ENCODE measurements around the gene TPK1. TPM values are rescaled to one million over a fixed set of nuclear protein-coding genes. Genes with fewer than 3 reads are reported as not detected.
"Not testable (repeated sequence)": the region's sequence is repeated elsewhere in the genome, so short reads cannot be mapped to it uniquely, and the experiment has no call there.

Gene TPK1
- total RNA-seq, 1 donor from 2014 or later = 7.6 TPM

DNA sequence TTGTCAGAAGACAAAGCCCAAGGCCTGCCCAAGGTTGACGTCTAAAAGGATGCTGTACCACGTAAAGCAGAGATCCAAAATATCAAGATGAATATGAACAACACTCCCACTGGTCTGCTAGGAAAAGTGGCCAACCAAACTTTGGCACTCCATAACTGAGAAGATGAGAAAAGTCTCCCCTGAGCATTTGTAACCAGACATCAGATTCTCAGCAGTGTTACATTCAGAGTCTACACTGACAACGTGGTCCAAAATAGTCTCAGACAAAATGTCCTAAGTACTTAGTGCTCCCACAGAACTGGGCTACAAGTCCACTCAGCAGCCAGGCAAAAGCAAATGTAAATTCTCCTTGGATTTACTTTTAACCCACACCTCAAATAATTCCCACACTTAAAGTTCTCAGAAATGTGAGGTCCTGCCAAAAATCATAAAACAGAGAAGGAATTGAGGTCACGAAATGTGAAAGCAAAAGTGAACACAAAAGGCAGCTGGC is 247.2 kb downstream of the TPK1 start:
- Histone ChIP-seq H3K27ac (no peak overlapping the region), H3K4me1 (no peaks in the 10 kb centered on the region), H3K36me3 (no peaks in the 10 kb centered on the region), H3K27me3 (no peaks in the 10 kb centered on the region), H3K9me3 (no peaks in the 10 kb centered on the region), H3K4me3 (no peak overlapping the region)
- DNase-seq (no peak), ATAC-seq (no peak)
- TF ChIP-seq CTCF (IDR thresholded peaks at IDR 0.05) = no peak
- intact Hi-C loops (cut with DNase I) = no loop called here

DNA sequence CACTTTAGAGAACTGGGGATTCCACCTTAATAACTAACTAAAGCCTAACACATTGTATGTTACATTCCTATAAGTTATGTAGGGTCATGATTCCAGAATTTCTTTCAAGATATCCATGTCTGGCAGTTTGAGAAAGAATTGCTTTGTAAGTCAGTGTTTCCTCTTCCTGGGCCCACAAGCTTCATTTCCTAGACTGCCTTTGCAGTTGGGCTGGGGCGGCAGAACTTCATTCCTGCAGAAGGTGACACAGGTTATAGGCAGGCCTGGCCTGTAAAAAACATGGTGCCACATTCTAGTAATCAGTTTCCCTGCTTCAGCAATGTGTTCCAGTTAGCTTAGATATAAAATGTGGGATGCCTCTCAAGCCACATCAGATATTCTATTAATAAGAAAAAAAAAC is 248.2 kb downstream of the TPK1 start:
- Histone ChIP-seq H3K9me3 (no peaks in the 10 kb centered on the region), H3K4me3 (no peak overlapping the region), H3K36me3 (no peaks in the 10 kb centered on the region), H3K27ac (no peak overlapping the region), H3K4me1 (no peaks in the 10 kb centered on the region), H3K27me3 (no peaks in the 10 kb centered on the region)
- no peak for TF ChIP-seq CTCF (IDR thresholded peaks at IDR 0.05)
- intact Hi-C loops (cut with DNase I) = no loop called here
- no peak for ATAC-seq
- DNase-seq = no peak

GRCh38 chr7:144584726-144585125 is 251.1 kb downstream of the TPK1 start:
- TF ChIP-seq CTCF (IDR thresholded peaks at IDR 0.05) = no peak
- DNase-seq = no peak
- Histone ChIP-seq H3K9me3 (no peaks in the 10 kb centered on the region), H3K27ac (no peak overlapping the region), H3K4me3 (no peak overlapping the region), H3K4me1 (no peaks in the 10 kb centered on the region), H3K36me3 (no peaks in the 10 kb centered on the region), H3K27me3 (no peaks in the 10 kb centered on the region)
- no peak for ATAC-seq
- intact Hi-C loops (cut with DNase I) = no loop called here

- ATAC-seq (no peak), DNase-seq (no peak)
- TF ChIP-seq CTCF (IDR thresholded peaks at IDR 0.05) = no peak
- no peaks in the 10 kb centered on the region for H3K4me1 ChIP-seq
- intact Hi-C loops (cut with DNase I) = no loop called here
- no peaks in the 10 kb centered on the region for H3K27me3 ChIP-seq
- H3K36me3 ChIP-seq = no peaks in the 10 kb centered on the region
- H3K9me3 ChIP-seq = no peaks in the 10 kb centered on the region
- H3K27ac ChIP-seq = no peak overlapping the region
- H3K4me3 ChIP-seq = no peak overlapping the region
Measured at GRCh38 chr7:144579687-144580086, 256.2 kb downstream of the TPK1 start.

- no peak for TF ChIP-seq CTCF (IDR thresholded peaks at IDR 0.05)
- no peak for DNase-seq
- ATAC-seq = no peak
Measured at GRCh38 chr7:144575456-144575855, 260.4 kb downstream of the TPK1 start.

DNA sequence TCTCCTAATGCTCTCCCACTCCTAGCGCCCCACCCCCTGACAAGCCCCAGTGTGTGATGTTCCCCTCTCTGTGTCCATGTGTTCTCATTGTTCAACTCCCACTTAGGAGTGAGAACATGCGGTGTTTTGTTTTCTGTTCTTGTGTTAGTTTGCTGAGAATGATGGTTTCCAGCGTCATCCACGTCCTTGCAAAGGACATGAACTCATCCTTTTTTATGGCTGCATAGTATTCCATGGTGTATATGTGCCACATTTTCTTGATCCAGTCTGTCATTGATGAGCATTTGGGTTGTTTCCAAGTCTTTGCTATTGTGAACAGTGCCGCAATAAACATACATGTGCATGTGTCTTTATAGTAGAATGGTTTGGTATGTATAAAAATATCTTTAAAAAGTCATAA is 261.1 kb downstream of the TPK1 start:
- H3K4me3 ChIP-seq; H3K27ac ChIP-seq; intact Hi-C loops (cut with DNase I); DNase-seq; H3K4me1 ChIP-seq; H3K27me3 ChIP-seq; ATAC-seq; H3K9me3 ChIP-seq; H3K36me3 ChIP-seq: not testable (repeated sequence)

More at GRCh38 chr7:144575456-144575855, 260.4 kb downstream of the TPK1 start:
- Histone ChIP-seq H3K36me3 (no peaks in the 10 kb centered on the region), H3K27me3 (no peaks in the 10 kb centered on the region), H3K27ac (no peak overlapping the region), H3K9me3 (no peaks in the 10 kb centered on the region), H3K4me1 (no peaks in the 10 kb centered on the region), H3K4me3 (no peak overlapping the region)
- intact Hi-C loops (cut with DNase I) = no loop called here

Data from upper lobe of right lung (tissue), 1 donor.